ENCODE results near the gene MRPL21. TPM values are rescaled to one million over a fixed set of nuclear protein-coding genes. Genes with fewer than 3 reads are reported as not detected.

MRPL21 gene
- total RNA-seq, 1 donor from 2014 or later, result 14.2 TPM

DNA sequence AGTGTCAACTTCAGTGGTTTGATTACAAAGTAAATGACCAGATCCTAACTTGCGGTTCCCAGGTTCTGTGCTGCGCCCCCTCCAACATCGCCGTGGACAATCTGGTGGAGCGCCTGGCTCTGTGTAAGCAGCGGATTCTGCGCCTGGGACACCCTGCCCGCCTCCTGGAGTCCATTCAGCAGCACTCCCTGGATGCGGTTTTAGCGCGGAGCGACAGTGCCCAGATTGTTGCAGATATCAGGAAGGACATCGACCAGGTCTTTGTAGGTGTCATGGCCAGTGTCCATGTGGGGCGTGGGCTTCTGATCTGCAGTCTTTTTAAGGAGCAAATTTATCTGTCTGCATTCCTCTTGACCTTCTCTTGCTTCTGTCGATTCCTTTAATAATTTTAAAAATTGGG is 11.1 kb upstream of the MRPL21 start:
- intact Hi-C loops (cut with DNase I), result no loop called here
- H3K27me3 ChIP-seq, result no peaks in the 10 kb centered on the region

DNA sequence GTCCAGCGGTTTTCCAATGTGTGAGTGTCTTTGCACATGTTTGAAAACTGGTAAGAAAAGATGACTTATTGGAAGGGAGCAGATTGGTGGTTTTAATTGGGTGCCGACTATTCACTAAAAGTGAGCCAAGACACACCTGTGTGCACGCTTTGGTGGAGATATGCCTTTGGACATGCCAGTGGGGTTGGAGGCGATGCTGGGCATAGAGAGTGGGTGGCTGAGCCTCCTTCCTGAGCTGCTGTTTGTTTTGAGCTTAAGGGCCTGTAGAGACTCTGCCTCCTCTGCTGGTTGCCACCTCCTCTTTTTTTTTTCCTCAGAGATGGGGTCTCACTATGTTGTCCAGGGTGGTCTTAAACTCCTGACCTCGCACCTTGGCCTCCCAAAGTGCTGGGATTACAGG is 9.6 kb upstream of the MRPL21 start:
- H3K9me3 ChIP-seq, result no peaks in the 10 kb centered on the region
- intact Hi-C loops (cut with DNase I), result no loop called here
- no peak for DNase-seq (ENCODE audit: low spot score in 2 of 2)
- no peak overlapping the region for H3K4me3 ChIP-seq
- peaks cover 4 to 6% of the 10 kb centered on the region in 2 donors for H3K4me1 ChIP-seq
- TF ChIP-seq, protein P1, sequence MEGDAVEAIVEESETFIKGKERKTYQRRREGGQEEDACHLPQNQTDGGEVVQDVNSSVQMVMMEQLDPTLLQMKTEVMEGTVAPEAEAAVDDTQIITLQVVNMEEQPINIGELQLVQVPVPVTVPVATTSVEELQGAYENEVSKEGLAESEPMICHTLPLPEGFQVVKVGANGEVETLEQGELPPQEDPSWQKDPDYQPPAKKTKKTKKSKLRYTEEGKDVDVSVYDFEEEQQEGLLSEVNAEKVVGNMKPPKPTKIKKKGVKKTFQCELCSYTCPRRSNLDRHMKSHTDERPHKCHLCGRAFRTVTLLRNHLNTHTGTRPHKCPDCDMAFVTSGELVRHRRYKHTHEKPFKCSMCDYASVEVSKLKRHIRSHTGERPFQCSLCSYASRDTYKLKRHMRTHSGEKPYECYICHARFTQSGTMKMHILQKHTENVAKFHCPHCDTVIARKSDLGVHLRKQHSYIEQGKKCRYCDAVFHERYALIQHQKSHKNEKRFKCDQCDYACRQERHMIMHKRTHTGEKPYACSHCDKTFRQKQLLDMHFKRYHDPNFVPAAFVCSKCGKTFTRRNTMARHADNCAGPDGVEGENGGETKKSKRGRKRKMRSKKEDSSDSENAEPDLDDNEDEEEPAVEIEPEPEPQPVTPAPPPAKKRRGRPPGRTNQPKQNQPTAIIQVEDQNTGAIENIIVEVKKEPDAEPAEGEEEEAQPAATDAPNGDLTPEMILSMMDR (IDR thresholded peaks at IDR 0.05), result no peak
- H3K36me3 ChIP-seq, result peaks cover 85 to 97% of the 10 kb centered on the region in 2 donors
- H3K27ac ChIP-seq, result no peak overlapping the region
- H3K27me3 ChIP-seq, result no peaks in the 10 kb centered on the region

More for the DNA sequence above, 11.1 kb upstream of the MRPL21 start:
- peaks cover 4 to 6% of the 10 kb centered on the region in 2 donors for H3K4me1 ChIP-seq
- no peak overlapping the region for H3K4me3 ChIP-seq
- peaks cover 79 to 97% of the 10 kb centered on the region in 2 donors for H3K36me3 ChIP-seq
- DNase-seq (ENCODE audit: low spot score in 2 of 2), result no peak
- TF ChIP-seq, protein P1 (IDR thresholded peaks at IDR 0.05), result no peak
- no peak overlapping the region for H3K27ac ChIP-seq
- H3K9me3 ChIP-seq, result no peaks in the 10 kb centered on the region

DNA sequence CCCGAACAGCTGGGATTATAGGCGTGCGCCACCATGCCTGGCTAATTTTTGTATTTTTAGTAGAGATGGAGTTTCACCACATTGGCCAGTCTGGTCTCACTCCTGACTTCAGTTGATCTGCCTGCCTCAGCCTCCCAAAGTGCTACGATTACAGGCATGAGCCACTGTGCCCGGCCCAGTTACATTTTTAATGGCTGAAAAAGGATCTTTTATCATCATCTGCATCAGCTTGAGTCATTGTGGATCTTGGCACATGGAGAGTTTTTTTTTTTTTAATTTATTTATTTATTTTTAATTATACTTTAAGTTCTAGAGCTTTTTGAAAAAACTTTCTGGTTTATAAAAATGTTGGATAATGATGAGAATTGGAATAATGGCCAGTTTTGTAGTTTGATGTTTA is 8.6 kb upstream of the MRPL21 start:
- no peak for DNase-seq (ENCODE audit: low spot score in 2 of 2)
- H3K9me3 ChIP-seq, result no peaks in the 10 kb centered on the region
- TF ChIP-seq, protein P1 (IDR thresholded peaks at IDR 0.05), result no peak
- peak overlapping the region in 1 of 2 donors; percentile 44 for H3K27ac ChIP-seq
- peaks cover 4 to 6% of the 10 kb centered on the region in 2 donors for H3K4me1 ChIP-seq
- H3K27me3 ChIP-seq, result no peaks in the 10 kb centered on the region
- H3K4me3 ChIP-seq, result no peak overlapping the region
- H3K36me3 ChIP-seq, result peaks cover 88 to 96% of the 10 kb centered on the region in 2 donors
- intact Hi-C loops (cut with DNase I), result no loop called here

DNA sequence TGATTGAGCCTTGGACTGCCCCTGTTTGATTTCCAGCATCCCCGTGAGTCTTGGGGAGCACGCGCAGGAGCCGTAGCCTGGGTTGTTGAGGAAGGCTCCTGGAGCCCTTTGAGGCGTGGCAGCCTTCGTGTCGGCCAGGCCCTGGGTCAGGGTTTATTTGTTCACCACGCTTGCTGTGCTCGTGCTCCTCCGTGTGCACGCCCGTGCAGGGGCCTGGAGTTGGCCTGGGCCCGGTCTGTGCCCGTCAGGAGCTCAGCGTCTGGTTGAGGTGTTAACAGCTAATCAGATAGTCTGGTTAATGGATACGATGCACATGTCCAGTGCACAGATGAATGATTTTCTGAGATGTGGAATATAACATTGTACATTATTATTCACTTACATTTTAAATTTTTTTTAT is 8.1 kb upstream of the MRPL21 start:
- H3K9me3 ChIP-seq, result no peaks in the 10 kb centered on the region
- TF ChIP-seq, protein P1 (IDR thresholded peaks at IDR 0.05), result no peak
- H3K4me1 ChIP-seq, result peaks cover 4 to 6% of the 10 kb centered on the region in 2 donors
- H3K27ac ChIP-seq, result peak overlapping the region in 1 of 2 donors; percentile 44
- H3K36me3 ChIP-seq, result peaks cover 93 to 94% of the 10 kb centered on the region in 2 donors
- intact Hi-C loops (cut with DNase I), result no loop called here
- H3K27me3 ChIP-seq, result no peaks in the 10 kb centered on the region
- no peak for DNase-seq (ENCODE audit: low spot score in 2 of 2)
- H3K4me3 ChIP-seq, result no peak overlapping the region

DNA sequence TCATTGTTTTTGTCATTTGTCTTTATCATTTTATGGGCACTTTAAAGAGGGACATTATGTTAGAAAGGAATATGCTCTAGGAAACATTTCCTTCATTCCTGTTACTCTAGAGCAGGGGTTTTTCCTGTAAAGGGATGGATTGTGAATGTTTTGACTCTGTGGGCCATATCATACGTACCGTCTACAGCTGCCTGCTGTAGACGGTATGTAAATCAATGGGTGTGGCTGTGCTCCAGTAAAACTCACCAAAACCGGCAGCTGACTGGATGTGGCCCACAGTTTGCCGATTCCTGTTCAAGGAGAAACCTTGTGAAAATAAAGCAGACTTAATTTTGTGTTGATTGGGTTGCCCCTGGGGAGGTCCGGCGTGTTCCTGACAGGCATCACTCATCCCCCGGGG is 7.3 kb upstream of the MRPL21 start:
- Histone ChIP-seq H3K36me3 (peaks cover 87 to 88% of the 10 kb centered on the region in 2 donors), H3K4me1 (peaks cover 4 to 6% of the 10 kb centered on the region in 2 donors), H3K27me3 (no peaks in the 10 kb centered on the region), H3K4me3 (no peak overlapping the region), H3K9me3 (no peaks in the 10 kb centered on the region), H3K27ac (no peak overlapping the region)
- TF ChIP-seq, protein P1 (IDR thresholded peaks at IDR 0.05), result no peak
- intact Hi-C loops (cut with DNase I), result no loop called here
- DNase-seq (ENCODE audit: low spot score in 2 of 2), result no peak

DNA sequence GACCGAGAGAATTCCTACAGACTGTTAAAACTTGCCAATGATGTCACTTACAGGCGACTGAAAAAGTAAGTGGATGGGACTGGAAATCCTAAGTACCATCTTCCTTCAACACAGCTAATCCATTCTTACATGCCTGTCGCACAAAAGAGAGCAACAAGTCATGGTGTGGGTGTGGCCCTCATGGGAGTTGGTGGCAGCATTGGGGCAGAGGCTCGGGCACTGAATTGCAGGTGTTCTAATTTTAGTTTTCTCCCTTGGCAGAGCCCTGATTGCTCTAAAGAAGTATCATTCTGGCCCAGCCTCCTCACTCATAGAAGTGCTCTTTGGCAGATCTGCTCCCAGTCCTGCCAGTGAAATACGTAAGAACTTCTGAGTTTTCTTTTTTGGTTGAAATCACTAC is 4.6 kb upstream of the MRPL21 start:
- H3K27ac ChIP-seq, result no peak overlapping the region
- peaks cover 60 to 63% of the 10 kb centered on the region in 2 donors for H3K36me3 ChIP-seq
- H3K4me3 ChIP-seq, result no peak overlapping the region
- H3K4me1 ChIP-seq, result peaks cover 4 to 15% of the 10 kb centered on the region in 2 donors
- TF ChIP-seq, protein P1 (IDR thresholded peaks at IDR 0.05), result no peak
- no peaks in the 10 kb centered on the region for H3K9me3 ChIP-seq
- intact Hi-C loops (cut with DNase I), result no loop called here
- no peaks in the 10 kb centered on the region for H3K27me3 ChIP-seq
- no peak for DNase-seq (ENCODE audit: low spot score in 2 of 2)
